Esophagus (tissue), 2 donors: Measurements from ENCODE around the gene NSMF. TPM values are rescaled to one million over a fixed set of nuclear protein-coding genes. Genes with fewer than 3 reads are reported as not detected.

Experiments used
- H3K27ac ChIP-seq, 2 donors: one replicate each; pipeline ENCODE4 v1.5.1; 2013; ENCODE audit warnings: low read depth in 2 of 2, mild to moderate bottlenecking in 2 of 2, inconsistent platforms in 1 of 2, low read length in 1 of 2, moderate library complexity in 1 of 2
- H3K27me3 ChIP-seq, 2 donors: one replicate each; pipeline ENCODE4 v1.6.1; 2013; ENCODE audit warnings: low read length in 2 of 2, control low read depth in 1 of 2, mild to moderate bottlenecking in 1 of 2; ENCODE audit not compliant: insufficient read depth in 2 of 2, control insufficient read depth in 1 of 2
- H3K36me3 ChIP-seq, 2 donors: one replicate each; pipeline ENCODE4 v1.6.1; 2013; ENCODE audit warnings: low read length in 1 of 2; ENCODE audit not compliant: control insufficient read depth in 2 of 2, insufficient read depth in 2 of 2
- H3K4me1 ChIP-seq, 2 donors: one replicate each; pipeline ENCODE4 v1.6.1; 2013; ENCODE audit warnings: low read length in 1 of 2; ENCODE audit not compliant: control insufficient read depth in 2 of 2, insufficient read depth in 2 of 2
- H3K4me3 ChIP-seq, 2 donors: one replicate each; pipeline ENCODE4 v1.5.1; 2013; ENCODE audit warnings: low read length in 2 of 2, mild to moderate bottlenecking in 2 of 2, low read depth in 1 of 2, moderate library complexity in 1 of 2
- H3K9me3 ChIP-seq, 2 donors: one replicate each; pipeline ENCODE4 v1.6.1; 2013; ENCODE audit warnings: mild to moderate bottlenecking in 2 of 2, low read depth in 1 of 2, low read length in 1 of 2, moderate library complexity in 1 of 2; ENCODE audit not compliant: control insufficient read depth in 2 of 2, insufficient read depth in 1 of 2
- WGBS, 2 donors: extraction: QIAGEN DNeasy Blood & Tissue Kit; methylation state at CpG; one replicate each; pipeline ENCODE4 v1.1.7; 2013; 5-methylcytosine and 5-hydroxymethylcytosine counted together
- polyA plus RNA-seq, 2 donors: library from polyadenylated mRNA; stranded (reverse); fragments of 200-250 nt; gene quantifications; one replicate each; pipeline ENCODE4 v1.2.3, GENCODE V29; 2013
- donor health status: healthy with polysubstance abuse.
- donor health status: Bipolar disorder and iron deficiency.

Gene NSMF
- polyA plus RNA-seq, 2 donors, result 20.7 to 26.1 TPM

GRCh38 chr9:137407590-137408300, 51.4 kb downstream of the NSMF start:
- peak overlapping the region in 1 of 2 donors; percentile 38 for H3K4me3 ChIP-seq
- H3K4me1 ChIP-seq, result peaks cover 7 to 17% of the 10 kb centered on the region in 2 donors
- no peaks in the 10 kb centered on the region for H3K9me3 ChIP-seq
- WGBS, 2 donors, result 47 to 55% methylated on average over 29 to 31 of the region's 31 CpGs
- H3K27ac ChIP-seq, result no peak overlapping the region
- no peaks in the 10 kb centered on the region for H3K36me3 ChIP-seq
- no peaks in the 10 kb centered on the region for H3K27me3 ChIP-seq

GRCh38 chr9:137406876-137407589, 52.1 kb downstream of the NSMF start:
- Histone ChIP-seq H3K27me3 (no peaks in the 10 kb centered on the region), H3K4me3 (peak overlapping the region; percentile 8 to 38), H3K36me3 (no peaks in the 10 kb centered on the region), H3K27ac (no peak overlapping the region), H3K9me3 (no peaks in the 10 kb centered on the region), H3K4me1 (peaks cover 7 to 17% of the 10 kb centered on the region in 2 donors)
- 3 to 4% methylated on average over 60 to 63 of the region's 63 CpGs for WGBS, 2 donors

- H3K36me3 ChIP-seq, result no peaks in the 10 kb centered on the region
- 52% methylated on average over 20 of the region's 20 CpGs for WGBS, 2 donors
- no peaks in the 10 kb centered on the region for H3K27me3 ChIP-seq
- H3K9me3 ChIP-seq, result no peaks in the 10 kb centered on the region
- H3K4me1 ChIP-seq, result peaks cover 4 to 12% of the 10 kb centered on the region in 2 donors
- H3K4me3 ChIP-seq, result peak overlapping the region in 1 of 2 donors; percentile 8
- H3K27ac ChIP-seq, result no peak overlapping the region
Measured at GRCh38 chr9:137406085-137406760, 52.9 kb downstream of the NSMF start.

- no peaks in the 10 kb centered on the region for H3K27me3 ChIP-seq
- WGBS, 2 donors, result 93 to 95% methylated on average over 11 of the region's 11 CpGs
- no peak overlapping the region for H3K4me3 ChIP-seq
- no peak overlapping the region for H3K27ac ChIP-seq
- peaks cover 3 to 10% of the 10 kb centered on the region in 2 donors for H3K4me1 ChIP-seq
- H3K9me3 ChIP-seq, result no peaks in the 10 kb centered on the region
- no peaks in the 10 kb centered on the region for H3K36me3 ChIP-seq
Measured at GRCh38 chr9:137405677-137406081, 53.5 kb downstream of the NSMF start.

- 95 to 96% methylated on average over 24 of the region's 24 CpGs for WGBS, 2 donors
- no peak overlapping the region for H3K4me3 ChIP-seq
- no peak overlapping the region for H3K27ac ChIP-seq
- H3K27me3 ChIP-seq, result no peaks in the 10 kb centered on the region
- H3K36me3 ChIP-seq, result no peaks in the 10 kb centered on the region
- no peaks in the 10 kb centered on the region for H3K9me3 ChIP-seq
- peaks cover 3 to 10% of the 10 kb centered on the region in 2 donors for H3K4me1 ChIP-seq
Measured at GRCh38 chr9:137404961-137405567, 54.1 kb downstream of the NSMF start.

- no peaks in the 10 kb centered on the region for H3K27me3 ChIP-seq
- H3K9me3 ChIP-seq, result no peaks in the 10 kb centered on the region
- H3K27ac ChIP-seq, result no peak overlapping the region
- peaks cover 3 to 10% of the 10 kb centered on the region in 2 donors for H3K4me1 ChIP-seq
- H3K4me3 ChIP-seq, result no peak overlapping the region
- no peaks in the 10 kb centered on the region for H3K36me3 ChIP-seq
- 95 to 97% methylated on average over 15 of the region's 15 CpGs for WGBS, 2 donors
Measured at GRCh38 chr9:137403269-137403668, 55.9 kb downstream of the NSMF start.

- Histone ChIP-seq H3K36me3 (peaks cover 0 to 2% of the 10 kb centered on the region in 2 donors), H3K27ac (no peak overlapping the region), H3K4me1 (peaks cover 3 to 10% of the 10 kb centered on the region in 2 donors), H3K27me3 (no peaks in the 10 kb centered on the region), H3K9me3 (no peaks in the 10 kb centered on the region), H3K4me3 (no peak overlapping the region)
- 88 to 89% methylated on average over 11 of the region's 11 CpGs for WGBS, 2 donors
Measured at GRCh38 chr9:137402746-137403145, 56.4 kb downstream of the NSMF start.

- H3K36me3 ChIP-seq, result peaks cover 2 to 4% of the 10 kb centered on the region in 2 donors
- 96% methylated on average over 60 of the region's 60 CpGs for WGBS, 2 donors
- no peak overlapping the region for H3K4me3 ChIP-seq
- H3K4me1 ChIP-seq, result no peaks in the 10 kb centered on the region
- H3K9me3 ChIP-seq, result no peaks in the 10 kb centered on the region
- no peaks in the 10 kb centered on the region for H3K27me3 ChIP-seq
- H3K27ac ChIP-seq, result no peak overlapping the region
Measured at GRCh38 chr9:137398561-137399468, 60.3 kb downstream of the NSMF start.
